Mesodermal cell (in vitro differentiated cells): Measurements from ENCODE around the gene MYOM1.

Source experiments
- H3K27ac ChIP-seq: 2 replicates; pipeline ENCODE4 v1.7.0; 2013; ENCODE audit warnings: mild to moderate bottlenecking, low read depth, low read length, moderate library complexity; ENCODE audit not compliant: severe bottlenecking
- H3K36me3 ChIP-seq: 2 replicates; pipeline ENCODE4 v1.7.1; 2013; ENCODE audit warnings: mild to moderate bottlenecking, low read length, moderate library complexity; ENCODE audit not compliant: control insufficient read depth, insufficient read depth
- H3K4me1 ChIP-seq: one replicate; pipeline ENCODE4 v1.7.1; 2013; ENCODE audit warnings: mild to moderate bottlenecking, low read length; ENCODE audit not compliant: insufficient read depth, control insufficient read depth, poor library complexity, severe bottlenecking
- H3K4me3 ChIP-seq: 2 replicates; pipeline ENCODE4 v1.7.0; 2013; ENCODE audit warnings: low read length, control low read depth, mild to moderate bottlenecking; ENCODE audit not compliant: insufficient read depth, poor library complexity, severe bottlenecking; ENCODE audit errors: extremely low read depth
- H3K9me3 ChIP-seq: 2 replicates; pipeline ENCODE4 v1.7.1; 2013; ENCODE audit warnings: mild to moderate bottlenecking, low read length, moderate library complexity; ENCODE audit not compliant: control insufficient read depth
- WGBS, 2 experiments: methylation state at CpG; one replicate each; pipeline ENCODE4 v1.1.5; 2013; ENCODE audit warnings: missing lambda C conversion rate in 2 of 2; ENCODE audit not compliant: insufficient coverage in 2 of 2; 5-methylcytosine and 5-hydroxymethylcytosine counted together

The MYOM1 gene

GRCh38 chr18:3217948-3218647 lies 1.7 kb downstream of the MYOM1 start:
- no peaks in the 10 kb centered on the region for H3K9me3 ChIP-seq
- H3K4me3 ChIP-seq = no peak overlapping the region
- 89% methylated on average over 1 of the region's 3 CpGs for WGBS, 2 experiments
- no peak overlapping the region for H3K27ac ChIP-seq
- peaks cover 6% of the 10 kb centered on the region for H3K4me1 ChIP-seq
- H3K36me3 ChIP-seq = no peaks in the 10 kb centered on the region

GRCh38 chr18:3216987-3217386 lies 2.8 kb downstream of the MYOM1 start:
- Histone ChIP-seq H3K9me3 (no peaks in the 10 kb centered on the region), H3K4me1 (peaks cover 6% of the 10 kb centered on the region), H3K36me3 (no peaks in the 10 kb centered on the region), H3K4me3 (no peak overlapping the region), H3K27ac (no peak overlapping the region)
- WGBS, 2 experiments = 83 to 86% methylated on average over 4 to 5 of the region's 5 CpGs

- Histone ChIP-seq H3K9me3 (no peaks in the 10 kb centered on the region), H3K4me1 (peaks cover 9% of the 10 kb centered on the region), H3K4me3 (no peak overlapping the region), H3K27ac (no peak overlapping the region), H3K36me3 (no peaks in the 10 kb centered on the region)
- WGBS, 2 experiments = 94 to 97% methylated on average over 29 to 30 of the region's 36 CpGs
These were observed 4.7 kb downstream of the MYOM1 start for GRCh38 chr18:3214855-3215637.

GRCh38 chr18:3213300-3214059 lies 6.3 kb downstream of the MYOM1 start:
- H3K27ac ChIP-seq = peak overlapping the region; percentile 38
- no peaks in the 10 kb centered on the region for H3K9me3 ChIP-seq
- WGBS, 2 experiments = 92 to 93% methylated on average over 2 of the region's 6 CpGs
- no peak overlapping the region for H3K4me3 ChIP-seq
- H3K36me3 ChIP-seq = no peaks in the 10 kb centered on the region
- H3K4me1 ChIP-seq = peaks cover 5% of the 10 kb centered on the region

- no peaks in the 10 kb centered on the region for H3K36me3 ChIP-seq
- H3K27ac ChIP-seq = no peak overlapping the region
- no peak overlapping the region for H3K4me3 ChIP-seq
- H3K4me1 ChIP-seq = peaks cover 8% of the 10 kb centered on the region
- no peaks in the 10 kb centered on the region for H3K9me3 ChIP-seq
- 92 to 96% methylated on average over 2 to 3 of the region's 4 CpGs for WGBS, 2 experiments
These were observed 7.1 kb downstream of the MYOM1 start for GRCh38 chr18:3212657-3213056.

- Histone ChIP-seq H3K27ac (peak overlapping the region; percentile 60), H3K4me3 (no peak overlapping the region), H3K4me1 (peaks cover 8% of the 10 kb centered on the region), H3K36me3 (no peaks in the 10 kb centered on the region), H3K9me3 (no peaks in the 10 kb centered on the region)
- WGBS, 2 experiments = 83 to 86% methylated on average over 5 of the region's 5 CpGs
These were observed 8.4 kb downstream of the MYOM1 start for GRCh38 chr18:3211236-3211992.

- Histone ChIP-seq H3K27ac (no peak overlapping the region), H3K9me3 (no peaks in the 10 kb centered on the region), H3K36me3 (no peaks in the 10 kb centered on the region), H3K4me1 (peaks cover 8% of the 10 kb centered on the region), H3K4me3 (no peak overlapping the region)
- 85 to 100% methylated on average over 2 of the region's 4 CpGs for WGBS, 2 experiments
These were observed 9.8 kb downstream of the MYOM1 start for GRCh38 chr18:3209859-3210569.

- peaks cover 6% of the 10 kb centered on the region for H3K4me1 ChIP-seq
- WGBS, 2 experiments = 79 to 83% methylated on average over 2 of the region's 2 CpGs
- H3K36me3 ChIP-seq = no peaks in the 10 kb centered on the region
- no peak overlapping the region for H3K27ac ChIP-seq
- no peak overlapping the region for H3K4me3 ChIP-seq
- no peaks in the 10 kb centered on the region for H3K9me3 ChIP-seq
These were observed 12.2 kb downstream of the MYOM1 start for GRCh38 chr18:3207565-3207964.

- H3K4me1 ChIP-seq = peaks cover 3% of the 10 kb centered on the region
- no peaks in the 10 kb centered on the region for H3K9me3 ChIP-seq
- H3K4me3 ChIP-seq = no peak overlapping the region
- no peaks in the 10 kb centered on the region for H3K36me3 ChIP-seq
- H3K27ac ChIP-seq = no peak overlapping the region
These were observed 14.5 kb downstream of the MYOM1 start for GRCh38 chr18:3205239-3205638.
